Right lobe of liver (tissue), 4 donors: ENCODE measurements around the gene CRYM.

Experiments
- POLR2A ChIP-seq: fragments of 450-650 bp; IDR thresholded peaks from one replicate; pipeline ENCODE4 v1.6.1; 2017; ENCODE audit warnings: antibody characterized with exemption, mild to moderate bottlenecking
- TF ChIP-seq, protein P1 (sequence below), 4 donors: fragments of 200-600 bp in 3 of 4; fragments of 450-650 bp in 1 of 4; IDR thresholded peaks; one replicate each; pipeline versions ENCODE4 v1.5.1 to v1.8.0; 2016 to 2022; ENCODE audit warnings: antibody characterized with exemption in 4 of 4, mild to moderate bottlenecking in 2 of 4
- donor health status: DM: no; HTN: no; CAD: no.
- donor health status: DM: no; HTN: no; CAD: no.
- donor health status: DM: no; HTN: yes; CAD: no.

DNA sequence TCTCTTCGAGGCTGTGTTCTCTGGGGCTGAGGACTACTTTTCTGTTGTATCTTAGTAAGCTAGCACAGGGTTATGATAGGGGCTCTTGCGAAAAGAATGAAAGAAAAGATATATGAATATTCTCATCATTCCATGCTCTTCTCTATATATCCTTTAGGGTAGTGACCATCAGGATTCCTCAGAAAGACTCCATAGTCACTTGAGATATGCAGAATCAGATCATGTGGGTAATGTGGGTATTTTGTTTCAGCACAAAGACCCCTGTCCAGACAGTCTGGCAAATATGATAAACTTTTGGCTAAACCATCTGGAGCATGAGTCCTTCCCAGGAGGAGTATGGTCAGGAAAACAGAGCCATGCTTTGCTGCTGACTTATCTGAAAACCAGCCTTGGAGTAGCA is 21.5 kb downstream of the CRYM start:
- no peak for TF ChIP-seq POLR2A
- TF ChIP-seq, protein P1, sequence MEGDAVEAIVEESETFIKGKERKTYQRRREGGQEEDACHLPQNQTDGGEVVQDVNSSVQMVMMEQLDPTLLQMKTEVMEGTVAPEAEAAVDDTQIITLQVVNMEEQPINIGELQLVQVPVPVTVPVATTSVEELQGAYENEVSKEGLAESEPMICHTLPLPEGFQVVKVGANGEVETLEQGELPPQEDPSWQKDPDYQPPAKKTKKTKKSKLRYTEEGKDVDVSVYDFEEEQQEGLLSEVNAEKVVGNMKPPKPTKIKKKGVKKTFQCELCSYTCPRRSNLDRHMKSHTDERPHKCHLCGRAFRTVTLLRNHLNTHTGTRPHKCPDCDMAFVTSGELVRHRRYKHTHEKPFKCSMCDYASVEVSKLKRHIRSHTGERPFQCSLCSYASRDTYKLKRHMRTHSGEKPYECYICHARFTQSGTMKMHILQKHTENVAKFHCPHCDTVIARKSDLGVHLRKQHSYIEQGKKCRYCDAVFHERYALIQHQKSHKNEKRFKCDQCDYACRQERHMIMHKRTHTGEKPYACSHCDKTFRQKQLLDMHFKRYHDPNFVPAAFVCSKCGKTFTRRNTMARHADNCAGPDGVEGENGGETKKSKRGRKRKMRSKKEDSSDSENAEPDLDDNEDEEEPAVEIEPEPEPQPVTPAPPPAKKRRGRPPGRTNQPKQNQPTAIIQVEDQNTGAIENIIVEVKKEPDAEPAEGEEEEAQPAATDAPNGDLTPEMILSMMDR (IDR thresholded peaks at IDR 0.05): no peak
